ENCODE results near the gene ADAM10. TPM values are rescaled to one million over a fixed set of nuclear protein-coding genes. Genes with fewer than 3 reads are reported as not detected.

Gene ADAM10
- total RNA-seq, 1 experiment from 2014 or later = 159 TPM

- Histone ChIP-seq H3K56ac (ENCODE audit: insufficient read length, low read depth, low read length) (no peak overlapping the region), H3K4me2 (ENCODE audit: insufficient read depth, insufficient read length, low read length) (no peak overlapping the region), H3K9me3 (ENCODE audit: control insufficient read depth, low read depth, low read length) (no peaks in the 10 kb centered on the region), H3K23me2 (ENCODE audit: insufficient read length, low read depth, low read length, poor library complexity, severe bottlenecking) (no peaks in the 10 kb centered on the region), H3K4ac (ENCODE audit: low read depth, low read length) (no peak overlapping the region), H3K27ac (ENCODE audit: insufficient read length, low read depth, low read length) (no peak overlapping the region), H3K23ac (ENCODE audit: insufficient read length, low read depth, low read length) (no peak overlapping the region), H2BK120ac (ENCODE audit: low read depth, low read length, poor library complexity, severe bottlenecking) (no peak overlapping the region), H2AK5ac (ENCODE audit: insufficient read length, low read length) (no peak overlapping the region), H4K91ac (ENCODE audit: insufficient read length, low read depth, low read length) (no peak overlapping the region), H3K14ac (ENCODE audit: insufficient read depth, low read length) (no peak overlapping the region), H3K4me1 (ENCODE audit: insufficient read depth, low read length) (no peaks in the 10 kb centered on the region), H4K8ac (replicated peaks; ENCODE audit: insufficient read length, low read depth, low read length) (no peak overlapping the region), H3K9ac (ENCODE audit: extremely low read depth, insufficient read length, low read length) (no peak overlapping the region), H2BK5ac (ENCODE audit: insufficient read length, low read length) (no peak overlapping the region), H3K18ac (ENCODE audit: insufficient read length, low read depth, low read length) (no peak overlapping the region), H2AFZ (ENCODE audit: low read length) (no peak overlapping the region), H4K20me1 (ENCODE audit: control insufficient read depth, insufficient read depth, insufficient read length) (no peaks in the 10 kb centered on the region), H2BK20ac (ENCODE audit: low read depth, low read length, poor library complexity, severe bottlenecking) (no peak overlapping the region), H3T11ph (ENCODE audit: low read length) (no peak overlapping the region), H3K27me3 (ENCODE audit: insufficient read depth, low read length) (no peaks in the 10 kb centered on the region), H2BK15ac (ENCODE audit: low read depth, low read length) (no peak overlapping the region), H3K79me2 (ENCODE audit: insufficient read depth, low read length) (no peaks in the 10 kb centered on the region), H3K79me1 (ENCODE audit: insufficient read depth, low read depth, low read length, poor library complexity, severe bottlenecking) (no peaks in the 10 kb centered on the region), H2BK12ac (ENCODE audit: insufficient read length, low read depth, low read length) (no peak overlapping the region), H4K5ac (ENCODE audit: insufficient read length, low read depth, low read length) (no peak overlapping the region)
- peaks cover 2 to 13% (median 9%) of the 10 kb centered on the region in 3 experiments; a peak in 6 of 7 replicates for H3K36me3 Mint-ChIP-seq (ENCODE audit: insufficient read depth in 1 of 3, low read depth in 3 of 3)
- H3K4me1 Mint-ChIP-seq = peaks cover 3% of the 10 kb centered on the region in 2 experiments; a peak in 2 of 4 replicates
- H3K27ac Mint-ChIP-seq = no peak overlapping the region
- H3K9me3 Mint-ChIP-seq = no peaks in the 10 kb centered on the region
- no peak for DNase-seq
- H3K4me3 Mint-ChIP-seq = no peak overlapping the region
- H3K27me3 Mint-ChIP-seq (ENCODE audit: low read depth) = no peaks in the 10 kb centered on the region
- no peak for TF ChIP-seq CTCF (conservative IDR thresholded peaks at IDR 0.05)
Measured at GRCh38 chr15:58650102-58650501, 99.4 kb downstream of the ADAM10 start.

Measured in H9 (cell line).